ENCODE data around the gene MASP1. TPM values are rescaled to one million over a fixed set of nuclear protein-coding genes. Genes with fewer than 3 reads are reported as not detected.

The MASP1 gene
- total RNA-seq, 1 experiment from 2014 or later: 1.0 TPM

DNA sequence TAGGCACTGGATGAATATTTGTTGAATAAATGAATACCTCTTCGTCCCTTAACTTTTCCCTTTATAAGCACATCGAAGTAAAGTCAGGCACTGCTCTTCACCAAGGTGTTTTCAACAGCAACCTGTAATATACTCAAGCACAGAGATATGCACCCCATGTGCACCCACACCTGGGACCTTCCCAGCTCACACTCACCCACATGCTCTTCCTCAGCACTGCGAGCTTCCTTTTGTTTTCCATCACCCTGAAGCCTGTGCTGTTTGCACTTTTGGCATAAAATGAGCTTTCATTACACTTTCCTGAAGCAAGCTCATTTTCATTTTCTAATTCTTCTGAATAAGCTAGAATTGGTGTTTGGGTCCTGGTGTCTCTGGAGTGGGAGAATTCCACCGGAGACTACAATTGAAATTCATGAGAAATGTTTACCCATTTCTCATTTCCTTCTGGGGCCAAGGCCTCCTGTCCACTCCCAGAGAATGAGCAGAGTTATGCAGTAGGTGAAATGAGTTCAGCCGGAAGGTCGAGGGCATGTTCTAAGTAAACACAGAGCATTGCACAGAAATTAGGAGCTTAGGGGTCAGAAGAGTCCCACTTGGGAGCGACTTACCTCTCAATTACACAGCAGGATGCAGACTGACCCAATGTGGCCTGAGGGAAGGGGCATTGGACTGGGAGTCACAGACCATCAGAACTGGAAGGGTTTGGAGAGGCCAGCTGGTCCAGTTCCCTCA, 15.0 kb downstream of the MASP1 start:
- peaks cover 0 to 2% (median 0%) of the 10 kb centered on the region in 3 experiments; a peak in 1 of 7 replicates for H3K36me3 Mint-ChIP-seq (ENCODE audit: insufficient read depth in 1 of 3, low read depth in 3 of 3)
- no peaks in the 10 kb centered on the region for H3K79me1 ChIP-seq (ENCODE audit: insufficient read depth, low read depth, low read length, poor library complexity, severe bottlenecking)
- H3K27ac ChIP-seq (ENCODE audit: insufficient read length, low read depth, low read length): no peak overlapping the region
- peaks cover 6% of the 10 kb centered on the region for H3K4me1 ChIP-seq (ENCODE audit: insufficient read depth, low read length)
- no peak overlapping the region for H3K4ac ChIP-seq (ENCODE audit: low read depth, low read length)
- no peak overlapping the region for H4K5ac ChIP-seq (ENCODE audit: insufficient read length, low read depth, low read length)
- no peak overlapping the region for H3T11ph ChIP-seq (ENCODE audit: low read length)
- no peak overlapping the region for H2BK120ac ChIP-seq (ENCODE audit: low read depth, low read length, poor library complexity, severe bottlenecking)
- no peak overlapping the region for H4K91ac ChIP-seq (ENCODE audit: insufficient read length, low read depth, low read length)
- H4K8ac ChIP-seq (replicated peaks; ENCODE audit: insufficient read length, low read depth, low read length): no peak overlapping the region
- TF ChIP-seq, protein P1, sequence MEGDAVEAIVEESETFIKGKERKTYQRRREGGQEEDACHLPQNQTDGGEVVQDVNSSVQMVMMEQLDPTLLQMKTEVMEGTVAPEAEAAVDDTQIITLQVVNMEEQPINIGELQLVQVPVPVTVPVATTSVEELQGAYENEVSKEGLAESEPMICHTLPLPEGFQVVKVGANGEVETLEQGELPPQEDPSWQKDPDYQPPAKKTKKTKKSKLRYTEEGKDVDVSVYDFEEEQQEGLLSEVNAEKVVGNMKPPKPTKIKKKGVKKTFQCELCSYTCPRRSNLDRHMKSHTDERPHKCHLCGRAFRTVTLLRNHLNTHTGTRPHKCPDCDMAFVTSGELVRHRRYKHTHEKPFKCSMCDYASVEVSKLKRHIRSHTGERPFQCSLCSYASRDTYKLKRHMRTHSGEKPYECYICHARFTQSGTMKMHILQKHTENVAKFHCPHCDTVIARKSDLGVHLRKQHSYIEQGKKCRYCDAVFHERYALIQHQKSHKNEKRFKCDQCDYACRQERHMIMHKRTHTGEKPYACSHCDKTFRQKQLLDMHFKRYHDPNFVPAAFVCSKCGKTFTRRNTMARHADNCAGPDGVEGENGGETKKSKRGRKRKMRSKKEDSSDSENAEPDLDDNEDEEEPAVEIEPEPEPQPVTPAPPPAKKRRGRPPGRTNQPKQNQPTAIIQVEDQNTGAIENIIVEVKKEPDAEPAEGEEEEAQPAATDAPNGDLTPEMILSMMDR (conservative IDR thresholded peaks at IDR 0.05): no peak
- no peak overlapping the region for H3K23ac ChIP-seq (ENCODE audit: insufficient read length, low read depth, low read length)
- no peak overlapping the region for H3K14ac ChIP-seq (ENCODE audit: insufficient read depth, low read length)
- DNase-seq: no peak
- H2BK20ac ChIP-seq (ENCODE audit: low read depth, low read length, poor library complexity, severe bottlenecking): no peak overlapping the region
- no peaks in the 10 kb centered on the region for H3K9me3 ChIP-seq (ENCODE audit: control insufficient read depth, low read depth, low read length)
- no peak overlapping the region for H2BK12ac ChIP-seq (ENCODE audit: insufficient read length, low read depth, low read length)
- no peak overlapping the region for H2AK5ac ChIP-seq (ENCODE audit: insufficient read length, low read length)
- no peaks in the 10 kb centered on the region for H3K9me3 Mint-ChIP-seq
- H2AFZ ChIP-seq (ENCODE audit: low read length): no peak overlapping the region
- no peak overlapping the region for H3K4me2 ChIP-seq (ENCODE audit: insufficient read depth, insufficient read length, low read length)
- H3K4me1 Mint-ChIP-seq: peaks cover 35 to 49% of the 10 kb centered on the region in 2 experiments
- H3K56ac ChIP-seq (ENCODE audit: insufficient read length, low read depth, low read length): no peak overlapping the region
- H3K9ac ChIP-seq (ENCODE audit: extremely low read depth, insufficient read length, low read length): no peak overlapping the region
- H3K27me3 Mint-ChIP-seq (ENCODE audit: low read depth): no peaks in the 10 kb centered on the region; the same call in 1 of the 2 replicates
- H2BK5ac ChIP-seq (ENCODE audit: insufficient read length, low read length): no peak overlapping the region
- no CpG with 5 or more reads among the region's 7 CpGs for WGBS (ENCODE audit: extremely low coverage, insufficient read length, low lambda C conversion rate)
- no peak overlapping the region for H3K18ac ChIP-seq (ENCODE audit: insufficient read length, low read depth, low read length)
- H2BK15ac ChIP-seq (ENCODE audit: low read depth, low read length): no peak overlapping the region
- H3K4me3 Mint-ChIP-seq: no peak overlapping the region
- no peaks in the 10 kb centered on the region for H3K23me2 ChIP-seq (ENCODE audit: insufficient read length, low read depth, low read length, poor library complexity, severe bottlenecking)
- H3K79me2 ChIP-seq (ENCODE audit: insufficient read depth, low read length): no peaks in the 10 kb centered on the region
- no peaks in the 10 kb centered on the region for H4K20me1 ChIP-seq (ENCODE audit: control insufficient read depth, insufficient read depth, insufficient read length)
- no peaks in the 10 kb centered on the region for H3K27me3 ChIP-seq (ENCODE audit: insufficient read depth, low read length)
- H3K27ac Mint-ChIP-seq: peak overlapping the region in 2 of 3 experiments; percentile 4 to 22; a peak in 2 of 7 replicates

All from H9 (cell line).